Right ventricle myocardium superior (tissue), 1 donor: ENCODE measurements around the gene PCBP3. TPM values are rescaled to one million over a fixed set of nuclear protein-coding genes. Genes with fewer than 3 reads are reported as not detected.

Experiments
- ATAC-seq: fragments of 200-7000 bp; cut with Tn5 transposase; one replicate; pipeline ENCODE4 v1.9.1; 2020; ENCODE audit warnings: mild to moderate bottlenecking; ENCODE audit not compliant: poor library complexity
- DNase-seq: peaks from one replicate; pipeline ENCODE4 v3.0.0-alpha.2; 2020
- intact Hi-C: fragments of 100-400 bp; cut with DNase I; formaldehyde crosslinking; loops from one replicate; pipeline ENCODE4 v1.11.2; 2022
- total RNA-seq: library from RNA; stranded (reverse); fragmentation: NEBNext Ultra II Directional; extraction: Animal tissue kit (Norgen Biotek cat#: 25700); gene quantifications from one replicate; pipeline ENCODE4 v1.2.1, GENCODE V29; 2021
- donor health status: DM: no; HTN: yes; CAD: no; lungs with severe emphysema.

PCBP3 gene
- total RNA-seq, 1 donor from 2014 or later, result 2.0 TPM

- intact Hi-C loops, result no loop called here
- DNase-seq (no peak), ATAC-seq (no peak)
Observed at GRCh38 chr21:45765375-45765774, 121.8 kb downstream of the PCBP3 start.

- no peak for DNase-seq
- ATAC-seq, result no peak
- intact Hi-C loops, result no loop called here
Observed at GRCh38 chr21:45766055-45766454, 122.5 kb downstream of the PCBP3 start.

- intact Hi-C loops, result no loop called here
- DNase-seq (no peak), ATAC-seq (no peak)
Observed at GRCh38 chr21:45766501-45766900, 123.0 kb downstream of the PCBP3 start.

GRCh38 chr21:45767071-45768006, 123.8 kb downstream of the PCBP3 start:
- ATAC-seq (no peak), DNase-seq (no peak)

GRCh38 chr21:45768011-45768739, 124.7 kb downstream of the PCBP3 start:
- no peak for ATAC-seq
- intact Hi-C loops, result no loop called here
- no peak for DNase-seq

More at GRCh38 chr21:45767071-45768006, 123.8 kb downstream of the PCBP3 start:
- intact Hi-C loops, result no loop called here

- DNase-seq, result no peak
- intact Hi-C loops, result no loop called here
- ATAC-seq, result no peak
Observed at GRCh38 chr21:45768740-45769048, 125.2 kb downstream of the PCBP3 start.

- intact Hi-C loops, result no loop called here
- ATAC-seq, result no peak
- no peak for DNase-seq
Observed at GRCh38 chr21:45769294-45769693, 125.8 kb downstream of the PCBP3 start.

- intact Hi-C loops, result no loop called here
- no peak for ATAC-seq
- DNase-seq, result no peak
Observed at GRCh38 chr21:45769896-45770295, 126.4 kb downstream of the PCBP3 start.

GRCh38 chr21:45772180-45772579, 128.7 kb downstream of the PCBP3 start:
- ATAC-seq (no peak), DNase-seq (no peak)
- intact Hi-C loops, result no loop called here

GRCh38 chr21:45774291-45774690, 130.8 kb downstream of the PCBP3 start:
- DNase-seq (no peak), ATAC-seq (no peak)
- intact Hi-C loops, result no loop called here

GRCh38 chr21:45776971-45777370, 133.4 kb downstream of the PCBP3 start:
- intact Hi-C loops, result no loop called here
- DNase-seq, result no peak
- ATAC-seq, result no peak

GRCh38 chr21:45778686-45779085, 135.2 kb downstream of the PCBP3 start:
- ATAC-seq (no peak), DNase-seq (no peak)
- intact Hi-C loops, result no loop called here

- intact Hi-C loops, result no loop called here
- no peak for DNase-seq
- no peak for ATAC-seq
Observed at GRCh38 chr21:45779226-45779625, 135.7 kb downstream of the PCBP3 start.

- intact Hi-C loops, result no loop called here
- no peak for ATAC-seq
- DNase-seq, result no peak
Observed at GRCh38 chr21:45780647-45781046, 137.1 kb downstream of the PCBP3 start.

- intact Hi-C loops, result no loop called here
- no peak for ATAC-seq
- no peak for DNase-seq
Observed at GRCh38 chr21:45781741-45782140, 138.2 kb downstream of the PCBP3 start.

GRCh38 chr21:45786660-45787059, 143.1 kb downstream of the PCBP3 start:
- intact Hi-C loops, result no loop called here
- ATAC-seq (no peak), DNase-seq (no peak)

- DNase-seq, result no peak
- no peak for ATAC-seq
- intact Hi-C loops, result no loop called here
Observed at GRCh38 chr21:45787371-45787770, 143.8 kb downstream of the PCBP3 start.

GRCh38 chr21:45788198-45788597, 144.7 kb downstream of the PCBP3 start:
- no peak for ATAC-seq
- no peak for DNase-seq
- intact Hi-C loops, result no loop called here

- DNase-seq (no peak), ATAC-seq (no peak)
- intact Hi-C loops, result no loop called here
Observed at GRCh38 chr21:45788637-45789506, 145.3 kb downstream of the PCBP3 start.
